Stimulated activated memory B cell treated with anti-CD40 and anti-IgM and Interleukin-4, amounts not matched to agents 10 μg/mL and 1 μg/mL and 100 μg/mL, for 72 hours (primary cell): Measurements from ENCODE around the gene RRBP1.

Experiments
- ATAC-seq: fragments of 150-1000 bp; cut with Tn5 transposase; 2 replicates; pipeline ENCODE4 v1.10.0; 2021
- H3K27ac Mint-ChIP-seq: one replicate; pipeline ENCODE4 v1.8.0; 2022; ENCODE audit warnings: mild to moderate bottlenecking, mixed read lengths
- H3K27me3 Mint-ChIP-seq: one replicate; pipeline ENCODE4 v1.8.0; 2022; ENCODE audit warnings: mixed read lengths
- H3K36me3 Mint-ChIP-seq: one replicate; pipeline ENCODE4 v1.8.0; 2022; ENCODE audit warnings: mixed read lengths
- H3K4me1 Mint-ChIP-seq: one replicate; pipeline ENCODE4 v1.8.0; 2022; ENCODE audit warnings: mixed read lengths
- H3K4me3 Mint-ChIP-seq: one replicate; pipeline ENCODE4 v1.8.0; 2022; ENCODE audit warnings: mild to moderate bottlenecking, moderate library complexity, mixed read lengths
- H3K9me3 Mint-ChIP-seq: one replicate; pipeline ENCODE4 v1.8.0; 2022; ENCODE audit warnings: mixed read lengths

Gene RRBP1

DNA sequence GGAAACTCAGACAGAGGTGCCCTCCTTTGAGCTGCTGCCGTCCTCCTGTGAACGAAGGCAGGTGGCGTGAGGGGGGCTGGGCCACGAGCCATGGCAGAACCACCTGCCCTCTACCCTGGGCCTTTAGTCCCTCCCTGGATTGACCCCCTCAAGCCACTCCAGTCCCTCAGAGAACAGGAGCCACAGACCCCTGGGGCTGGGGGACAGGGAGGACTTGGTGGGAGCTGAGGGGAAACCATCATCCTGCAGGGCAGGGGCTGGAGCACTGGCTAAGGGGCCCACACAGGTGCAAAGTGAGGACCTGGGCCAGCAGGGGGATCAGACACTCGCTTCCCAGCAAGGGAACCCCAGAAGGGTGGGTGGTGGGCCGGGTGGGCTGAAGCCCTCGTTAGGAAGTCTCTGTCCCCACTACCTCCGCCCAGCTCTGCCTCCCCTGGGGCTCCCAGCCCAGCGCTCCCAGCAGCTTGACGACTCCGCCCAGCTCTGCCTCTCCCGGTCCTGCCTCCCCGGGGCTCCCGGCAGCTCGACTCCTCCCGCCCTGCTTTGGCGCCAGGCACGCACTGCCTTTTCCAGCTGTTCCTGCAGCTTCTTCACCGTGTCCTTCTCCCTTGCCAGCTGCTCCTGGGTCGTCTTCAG lies 67.7 kb downstream of the RRBP1 start:
- H3K36me3 Mint-ChIP-seq, result peaks cover 6% of the 10 kb centered on the region
- no peaks in the 10 kb centered on the region for H3K9me3 Mint-ChIP-seq
- ATAC-seq, result peak; percentile 2
- H3K4me3 Mint-ChIP-seq, result no peak overlapping the region
- H3K27ac Mint-ChIP-seq, result no peak overlapping the region
- no peaks in the 10 kb centered on the region for H3K27me3 Mint-ChIP-seq
- H3K4me1 Mint-ChIP-seq, result peaks cover 6% of the 10 kb centered on the region

GRCh38 chr20:17613328-17614175 lies 68.5 kb downstream of the RRBP1 start:
- Mint-ChIP-seq H3K36me3 (peaks cover 4% of the 10 kb centered on the region), H3K27ac (no peak overlapping the region), H3K4me1 (peaks cover 6% of the 10 kb centered on the region), H3K27me3 (no peaks in the 10 kb centered on the region), H3K9me3 (no peaks in the 10 kb centered on the region), H3K4me3 (no peak overlapping the region)
- ATAC-seq, result no peak

DNA sequence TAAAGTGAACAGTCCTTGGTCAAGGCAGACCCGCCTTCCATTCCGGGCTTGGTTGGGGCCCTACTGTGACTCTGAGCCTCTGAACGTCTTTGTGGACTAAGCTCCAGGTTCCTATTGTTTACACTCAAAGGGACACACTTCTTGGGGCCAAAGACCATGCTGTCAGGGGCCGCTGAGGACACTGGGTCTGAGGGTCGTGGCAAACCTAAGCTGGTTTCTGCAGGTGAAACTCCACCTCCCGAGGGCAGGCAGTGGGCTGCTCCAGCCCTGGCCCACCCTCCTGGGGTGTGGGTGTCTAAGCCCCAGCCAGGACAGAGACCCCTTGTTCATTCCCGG lies 69.1 kb downstream of the RRBP1 start:
- no peak overlapping the region for H3K27ac Mint-ChIP-seq
- H3K4me1 Mint-ChIP-seq, result peaks cover 6% of the 10 kb centered on the region
- H3K36me3 Mint-ChIP-seq, result peaks cover 3% of the 10 kb centered on the region
- H3K27me3 Mint-ChIP-seq, result no peaks in the 10 kb centered on the region
- no peak for ATAC-seq
- no peak overlapping the region for H3K4me3 Mint-ChIP-seq
- H3K9me3 Mint-ChIP-seq, result no peaks in the 10 kb centered on the region

GRCh38 chr20:17612287-17612991 lies 69.6 kb downstream of the RRBP1 start:
- no peak for ATAC-seq
- Mint-ChIP-seq H3K27ac (no peak overlapping the region), H3K4me1 (peaks cover 6% of the 10 kb centered on the region), H3K27me3 (no peaks in the 10 kb centered on the region), H3K4me3 (no peak overlapping the region), H3K36me3 (peaks cover 8% of the 10 kb centered on the region), H3K9me3 (no peaks in the 10 kb centered on the region)

GRCh38 chr20:17611540-17612286 lies 70.3 kb downstream of the RRBP1 start:
- no peaks in the 10 kb centered on the region for H3K9me3 Mint-ChIP-seq
- no peak overlapping the region for H3K4me3 Mint-ChIP-seq
- no peak overlapping the region for H3K27ac Mint-ChIP-seq
- H3K4me1 Mint-ChIP-seq, result peaks cover 6% of the 10 kb centered on the region
- no peak for ATAC-seq
- H3K36me3 Mint-ChIP-seq, result peaks cover 8% of the 10 kb centered on the region
- H3K27me3 Mint-ChIP-seq, result no peaks in the 10 kb centered on the region

DNA sequence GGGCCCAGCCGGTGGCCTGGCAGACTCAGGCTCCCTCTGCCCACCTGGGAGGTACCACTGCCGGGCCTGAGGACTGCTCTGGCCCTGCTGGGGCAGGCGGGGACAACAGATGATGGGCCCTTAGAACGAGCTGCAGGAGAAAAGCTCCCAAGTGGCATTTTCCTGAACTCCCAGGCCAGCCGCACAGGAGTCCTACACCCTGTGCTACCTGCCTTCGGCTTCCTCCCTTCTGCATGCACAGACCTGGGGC lies 70.8 kb downstream of the RRBP1 start:
- H3K4me1 Mint-ChIP-seq, result peaks cover 6% of the 10 kb centered on the region
- no peak overlapping the region for H3K4me3 Mint-ChIP-seq
- no peak overlapping the region for H3K27ac Mint-ChIP-seq
- no peaks in the 10 kb centered on the region for H3K27me3 Mint-ChIP-seq
- peak; percentile 28 for ATAC-seq
- peaks cover 8% of the 10 kb centered on the region for H3K36me3 Mint-ChIP-seq
- H3K9me3 Mint-ChIP-seq, result no peaks in the 10 kb centered on the region

DNA sequence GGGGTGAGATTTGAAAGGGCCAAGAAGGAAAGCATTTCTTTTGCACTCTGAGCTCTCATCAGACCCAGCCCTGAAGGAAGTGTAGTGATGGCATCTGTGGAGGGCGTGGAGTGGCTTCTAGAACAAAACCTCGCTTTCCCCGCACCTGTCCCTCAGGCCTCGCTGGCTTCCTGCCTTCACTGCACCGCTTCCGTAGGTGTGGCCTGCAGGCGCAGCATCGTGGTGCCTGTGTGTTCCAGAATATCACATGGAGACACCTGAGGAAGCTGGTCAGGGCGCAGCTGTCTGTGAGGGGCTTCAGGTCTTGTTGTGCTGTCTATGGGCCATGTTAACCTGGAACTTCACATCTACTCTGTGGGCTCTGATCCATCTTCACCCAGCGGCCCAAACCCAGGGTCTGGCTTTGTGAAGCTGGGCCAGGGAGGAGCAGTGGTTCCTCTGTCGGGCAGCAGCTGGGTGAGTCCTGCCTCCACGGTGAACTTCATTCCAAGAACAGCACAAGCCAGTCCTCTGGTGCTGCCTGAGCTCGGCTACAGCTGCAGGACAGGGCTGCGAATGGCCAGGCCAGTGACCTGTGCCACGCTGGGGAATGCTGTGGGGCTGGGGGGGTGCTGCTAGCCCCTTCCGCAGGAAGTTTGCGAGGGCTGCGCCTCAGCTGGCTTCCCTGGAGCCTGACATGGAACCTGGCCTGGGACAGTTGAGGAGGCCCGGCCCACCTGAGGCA lies 71.3 kb downstream of the RRBP1 start:
- Mint-ChIP-seq H3K9me3 (no peaks in the 10 kb centered on the region), H3K27me3 (no peaks in the 10 kb centered on the region), H3K27ac (no peak overlapping the region), H3K36me3 (peaks cover 8% of the 10 kb centered on the region), H3K4me3 (no peak overlapping the region), H3K4me1 (peaks cover 6% of the 10 kb centered on the region)
- ATAC-seq, result no peak

- H3K27me3 Mint-ChIP-seq, result no peaks in the 10 kb centered on the region
- peaks cover 14% of the 10 kb centered on the region for H3K36me3 Mint-ChIP-seq
- H3K4me1 Mint-ChIP-seq, result peaks cover 6% of the 10 kb centered on the region
- no peaks in the 10 kb centered on the region for H3K9me3 Mint-ChIP-seq
- no peak for ATAC-seq
- no peak overlapping the region for H3K4me3 Mint-ChIP-seq
- H3K27ac Mint-ChIP-seq, result no peak overlapping the region
Observed at GRCh38 chr20:17609811-17610377, 72.1 kb downstream of the RRBP1 start.

DNA sequence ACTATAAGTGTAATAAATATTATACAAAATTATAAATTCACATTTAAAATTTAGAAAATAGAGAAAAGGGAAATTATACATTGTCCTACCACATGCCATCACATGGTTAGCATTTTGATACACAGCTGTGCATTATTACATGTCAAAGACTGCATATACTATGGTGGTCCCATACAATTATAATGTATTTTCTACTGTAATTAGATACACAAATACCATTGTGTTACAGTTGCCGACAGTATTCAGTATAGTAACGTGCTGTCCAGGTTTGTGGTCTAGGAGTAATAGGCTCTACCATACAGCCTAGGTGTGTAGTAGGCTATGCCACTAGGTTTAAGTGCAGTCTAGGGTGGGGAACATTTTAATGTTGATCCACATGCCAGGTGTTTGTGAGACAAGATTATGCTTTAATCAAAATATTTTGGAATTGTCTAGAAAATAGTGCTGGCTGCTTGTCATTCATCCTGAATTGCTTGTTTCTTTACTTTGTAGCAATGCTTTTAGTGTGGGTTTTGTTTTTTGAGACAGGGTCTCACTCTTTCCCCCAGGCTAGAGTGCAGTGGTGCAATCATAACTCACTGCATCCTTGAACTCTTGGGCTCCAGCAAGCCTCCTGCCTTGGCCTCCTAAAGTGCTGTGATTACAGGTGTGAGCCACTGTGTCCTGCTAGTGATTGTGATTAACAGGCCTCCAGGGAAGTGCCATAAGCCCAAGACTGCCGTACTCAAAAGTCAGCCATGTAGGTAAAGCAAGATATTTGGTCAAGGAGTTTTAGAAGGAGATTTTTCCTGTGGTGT lies 73.1 kb downstream of the RRBP1 start:
- peaks cover 18% of the 10 kb centered on the region for H3K36me3 Mint-ChIP-seq
- H3K27me3 Mint-ChIP-seq, result no peaks in the 10 kb centered on the region
- no peaks in the 10 kb centered on the region for H3K9me3 Mint-ChIP-seq
- no peak overlapping the region for H3K4me3 Mint-ChIP-seq
- no peak overlapping the region for H3K27ac Mint-ChIP-seq
- no peak for ATAC-seq
- peaks cover 6% of the 10 kb centered on the region for H3K4me1 Mint-ChIP-seq

DNA sequence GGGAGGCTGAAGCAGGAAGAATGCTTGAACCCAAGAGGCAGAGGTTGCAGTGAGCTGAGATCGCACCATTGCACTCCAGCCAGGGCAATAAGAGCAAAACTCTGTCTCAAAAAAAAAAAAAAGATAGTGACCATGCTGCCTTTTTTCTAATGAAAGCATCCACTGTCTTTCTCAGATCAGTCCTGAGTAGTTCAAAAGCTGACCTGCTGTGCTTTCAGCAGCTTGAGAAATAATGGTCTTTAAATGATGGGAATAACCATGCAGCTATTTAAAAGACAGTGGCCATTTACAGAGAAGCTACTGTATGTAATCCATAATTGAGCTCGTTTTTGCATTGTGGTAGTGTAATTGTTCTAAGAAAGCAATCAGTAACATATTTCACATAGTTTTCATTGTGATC lies 76.0 kb downstream of the RRBP1 start:
- H3K9me3 Mint-ChIP-seq, result no peaks in the 10 kb centered on the region
- peaks cover 27% of the 10 kb centered on the region for H3K36me3 Mint-ChIP-seq
- H3K4me1 Mint-ChIP-seq, result peaks cover 11% of the 10 kb centered on the region
- no peak overlapping the region for H3K27ac Mint-ChIP-seq
- no peak for ATAC-seq
- H3K27me3 Mint-ChIP-seq, result no peaks in the 10 kb centered on the region
- no peak overlapping the region for H3K4me3 Mint-ChIP-seq

DNA sequence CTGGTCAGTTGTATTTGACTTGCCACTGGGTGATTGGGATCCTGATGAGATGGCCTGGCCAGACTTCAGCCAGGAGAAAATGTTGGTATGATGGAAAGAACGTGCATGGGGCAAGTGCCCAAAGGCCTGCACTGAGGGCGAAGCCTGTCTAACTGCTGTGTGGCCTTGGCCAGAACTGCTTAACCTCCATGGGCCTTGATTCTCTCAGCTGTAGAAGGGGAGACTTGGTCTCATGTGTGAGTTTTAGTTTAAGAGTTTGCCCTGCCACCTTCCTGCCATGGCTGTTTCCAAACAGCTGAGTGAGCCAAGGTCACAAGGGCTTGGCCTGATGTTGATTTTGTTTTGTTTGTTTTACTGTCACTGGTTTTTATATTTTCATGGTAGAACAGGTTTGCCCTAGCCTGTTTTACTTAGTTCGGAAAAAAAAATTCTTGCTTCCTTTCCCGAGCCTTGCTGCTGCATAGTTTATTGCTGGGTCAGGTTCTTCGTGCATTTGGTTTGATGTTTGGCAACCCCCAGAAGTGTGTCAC lies 76.8 kb downstream of the RRBP1 start:
- Mint-ChIP-seq H3K27me3 (no peaks in the 10 kb centered on the region), H3K4me3 (no peak overlapping the region), H3K4me1 (peaks cover 10% of the 10 kb centered on the region), H3K27ac (peak overlapping the region; percentile 27), H3K9me3 (no peaks in the 10 kb centered on the region), H3K36me3 (peaks cover 32% of the 10 kb centered on the region)
- no peak for ATAC-seq

DNA sequence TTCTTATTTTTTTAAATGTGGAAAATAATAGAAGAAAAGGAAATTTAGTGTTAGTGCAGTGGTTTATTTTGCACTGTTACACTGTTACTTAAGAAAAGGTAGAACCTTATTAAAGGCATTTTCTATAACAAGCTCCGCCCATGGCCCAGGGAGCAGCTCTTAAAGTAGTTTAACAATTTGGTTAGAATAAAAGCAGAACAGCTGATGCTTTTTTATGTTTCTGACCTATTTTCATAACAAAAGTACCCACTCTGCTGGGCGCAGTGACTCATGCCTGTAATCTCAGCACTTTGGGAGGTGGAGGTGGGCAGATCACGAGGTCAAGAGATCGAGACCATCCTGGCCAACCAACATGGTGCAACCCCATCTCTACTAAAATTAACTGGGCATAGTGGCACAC lies 79.5 kb downstream of the RRBP1 start:
- Mint-ChIP-seq H3K36me3 (peaks cover 29% of the 10 kb centered on the region), H3K27me3 (no peaks in the 10 kb centered on the region), H3K4me3 (no peak overlapping the region), H3K27ac (no peak overlapping the region), H3K9me3 (peaks cover 2% of the 10 kb centered on the region), H3K4me1 (peaks cover 5% of the 10 kb centered on the region)
- ATAC-seq, result no peak

GRCh38 chr20:17601957-17602356 lies 80.1 kb downstream of the RRBP1 start:
- no peaks in the 10 kb centered on the region for H3K27me3 Mint-ChIP-seq
- ATAC-seq, result no peak
- H3K27ac Mint-ChIP-seq, result no peak overlapping the region
- peaks cover 5% of the 10 kb centered on the region for H3K4me1 Mint-ChIP-seq
- H3K4me3 Mint-ChIP-seq, result no peak overlapping the region
- H3K9me3 Mint-ChIP-seq, result peaks cover 2% of the 10 kb centered on the region
- H3K36me3 Mint-ChIP-seq, result peaks cover 31% of the 10 kb centered on the region

DNA sequence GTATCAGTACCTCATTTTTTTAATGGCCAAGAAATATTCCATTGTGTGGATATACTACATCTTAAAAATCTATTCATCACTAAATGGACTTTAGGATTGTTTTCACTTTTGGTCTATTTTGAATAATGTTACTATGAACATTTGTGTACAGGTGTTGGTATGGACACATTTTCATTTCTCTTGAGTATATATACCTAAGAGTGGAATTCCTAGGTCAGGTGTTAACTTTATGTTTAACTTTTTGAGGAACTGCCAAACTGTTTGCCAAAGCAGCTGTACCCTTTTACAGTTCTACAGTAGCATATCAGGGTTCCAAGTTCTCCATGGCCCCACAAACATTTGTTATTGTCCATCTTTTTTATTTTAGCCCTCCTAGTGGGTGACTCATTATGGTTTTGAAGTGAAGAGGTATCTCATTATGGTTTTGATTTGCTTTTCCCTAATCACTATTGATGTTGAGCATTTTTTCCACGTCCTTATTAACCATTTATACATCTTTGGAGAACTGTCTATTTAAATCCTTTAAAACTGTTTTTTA lies 84.0 kb downstream of the RRBP1 start:
- H3K27ac Mint-ChIP-seq, result no peak overlapping the region
- ATAC-seq, result no peak
- peaks cover 2% of the 10 kb centered on the region for H3K9me3 Mint-ChIP-seq

More for the DNA sequence above, 84.0 kb downstream of the RRBP1 start:
- H3K4me1 Mint-ChIP-seq, result peaks cover 6% of the 10 kb centered on the region
- no peak overlapping the region for H3K4me3 Mint-ChIP-seq
- peaks cover 21% of the 10 kb centered on the region for H3K36me3 Mint-ChIP-seq
- no peaks in the 10 kb centered on the region for H3K27me3 Mint-ChIP-seq
